Left lung (tissue), 10 donors: ENCODE data around the gene CLEC2L. TPM values are rescaled to one million over a fixed set of nuclear protein-coding genes. Genes with fewer than 3 reads are reported as not detected.

ENCODE experiments used
- ATAC-seq: fragments of 200-7000 bp; cut with Tn5 transposase; one replicate; pipeline ENCODE4 v1.9.1; 2020; ENCODE audit warnings: moderate library complexity
- DNase-seq, 4 donors: peaks; one replicate each; pipeline ENCODE4 v3.0.0-alpha.2; 2013 to 2020
- H3K27ac ChIP-seq, 2 donors: fragments of 200-600 bp; sonication (generic) in 1 of 2; one replicate each; pipeline versions ENCODE4 v1.5.0 to v1.8.0; 2020 to 2021
- H3K27me3 ChIP-seq, 2 donors: fragments of 200-600 bp; sonication (generic) in 1 of 2; one replicate each; pipeline versions ENCODE4 v1.5.0 to v1.8.0; 2020 to 2021
- H3K36me3 ChIP-seq, 2 donors: fragments of 200-600 bp; sonication (generic) in 1 of 2; one replicate each; pipeline versions ENCODE4 v1.5.0 to v1.8.0; 2020 to 2021
- H3K4me1 ChIP-seq, 2 donors: fragments of 200-600 bp; one replicate each; pipeline ENCODE4 v1.8.0; 2021
- H3K4me3 ChIP-seq, 2 donors: fragments of 200-600 bp; sonication (generic) in 1 of 2; one replicate each; pipeline versions ENCODE4 v1.5.0 to v1.8.0; 2020 to 2021; ENCODE audit warnings: mild to moderate bottlenecking in 1 of 2
- H3K9me3 ChIP-seq, 2 donors: fragments of 200-600 bp; sonication (generic) in 1 of 2; one replicate each; pipeline versions ENCODE4 v1.5.0 to v1.8.0; 2020 to 2021
- CTCF ChIP-seq, 2 donors: fragments of 200-600 bp; sonication (generic) in 1 of 2; IDR thresholded peaks; one replicate each; pipeline versions ENCODE4 v1.5.0 to v1.8.0; 2021; ENCODE audit warnings: antibody characterized with exemption in 2 of 2
- intact Hi-C, 2 donors: fragments of 100-400 bp; cut with DNase I; formaldehyde crosslinking; loops; one replicate each; pipeline versions ENCODE4 v1.11.2 to v1.14.2; 2022
- polyA plus RNA-seq, 6 donors: library from polyadenylated mRNA; unstranded; fragments of 120-200 nt; gene quantifications; one replicate each; pipeline ENCODE4 v1.2.1, GENCODE V29; 2013; ENCODE audit not compliant: insufficient read length in 6 of 6
- total RNA-seq, 2 donors: library from RNA; stranded (reverse); fragmentation: NEBNext Ultra II Directional; extraction: Animal tissue kit (Norgen Biotek cat#: 25700); gene quantifications; one replicate each; pipeline ENCODE4 v1.2.1, GENCODE V29; 2021
- donor health status: DM: no; HTN: yes; CAD: no.
- donor health status: DM: no; HTN: no; CAD: no.

Gene CLEC2L
- total and polyA plus RNA-seq, 8 donors = 0.20 to 0.45 (median 0.35) TPM; not detected in 1

DNA sequence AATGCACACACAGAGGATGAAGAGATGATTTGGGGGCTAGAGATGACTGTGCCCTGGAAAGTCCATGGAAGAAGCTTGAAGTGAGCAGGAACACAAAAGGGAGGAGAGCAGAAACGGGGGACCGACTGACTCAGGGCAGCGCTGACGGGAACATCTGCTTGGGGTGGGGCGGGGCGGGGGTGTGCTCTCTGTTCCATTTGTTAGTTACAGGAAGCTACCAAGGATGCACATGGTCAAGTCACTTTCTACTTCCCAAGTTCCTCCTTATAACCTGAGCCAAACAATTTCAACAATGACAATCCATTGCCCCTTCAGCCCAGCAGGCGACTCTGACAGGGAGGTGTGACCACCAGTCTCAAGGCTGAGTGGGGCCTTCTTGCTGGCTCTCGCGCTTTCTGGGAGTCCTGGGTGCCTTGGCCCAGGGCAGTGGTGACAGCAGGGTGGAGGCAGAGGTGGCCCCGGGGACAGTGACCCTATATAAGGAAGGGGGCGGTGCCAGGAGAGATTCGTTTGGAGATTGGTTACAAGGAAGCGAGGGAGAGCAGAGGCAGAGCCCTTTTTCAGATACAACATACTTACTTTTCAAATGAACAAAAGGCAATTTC is 39.6 kb downstream of the CLEC2L start:
- intact Hi-C loops = no loop called here
- Histone ChIP-seq H3K36me3 (peaks cover 0 to 20% of the 10 kb centered on the region in 2 donors), H3K27me3 (no peaks in the 10 kb centered on the region), H3K27ac (peak overlapping the region in 1 of 2 donors; percentile 13), H3K4me1 (peaks cover 0 to 19% of the 10 kb centered on the region in 2 donors), H3K9me3 (peaks cover 0 to 2% of the 10 kb centered on the region in 2 donors), H3K4me3 (no peak overlapping the region)
- no peak for DNase-seq
- no peak for ATAC-seq
- TF ChIP-seq CTCF (IDR thresholded peaks at IDR 0.05) = no peak

- no peak for TF ChIP-seq CTCF (IDR thresholded peaks at IDR 0.05)
Observed at GRCh38 chr7:139563856-139564255, 40.4 kb downstream of the CLEC2L start.

DNA sequence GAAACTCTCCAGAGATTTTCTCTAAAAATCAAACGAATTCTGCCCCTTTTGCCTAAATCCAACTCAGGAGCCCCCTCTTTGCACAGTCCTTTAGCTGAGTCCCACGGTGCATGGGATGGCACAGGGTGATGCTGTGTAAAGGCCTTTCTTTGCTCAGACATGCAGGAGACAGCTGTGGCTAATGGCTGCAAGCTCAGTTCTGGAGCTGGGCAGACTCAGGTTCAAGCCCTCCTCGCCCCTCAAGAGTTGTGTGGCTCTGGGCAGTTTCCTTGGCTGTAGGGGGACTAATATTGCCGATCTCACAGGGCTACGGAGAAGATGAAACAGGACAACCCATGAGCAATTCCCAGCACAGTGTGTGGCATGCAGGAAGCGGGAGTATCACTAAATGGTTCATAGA is 42.6 kb downstream of the CLEC2L start:
- no peak for ATAC-seq
- intact Hi-C loops = no loop called here
- H3K4me1 ChIP-seq = peaks cover 0 to 19% of the 10 kb centered on the region in 2 donors
- peaks cover 0 to 50% of the 10 kb centered on the region in 2 donors for H3K36me3 ChIP-seq
- H3K27ac ChIP-seq = peak overlapping the region in 1 of 2 donors; percentile 26
- H3K27me3 ChIP-seq = no peaks in the 10 kb centered on the region
- TF ChIP-seq CTCF (IDR thresholded peaks at IDR 0.05) = no peak
- no peak for DNase-seq
- H3K4me3 ChIP-seq = no peak overlapping the region
- no peaks in the 10 kb centered on the region for H3K9me3 ChIP-seq

More at GRCh38 chr7:139563856-139564255, 40.4 kb downstream of the CLEC2L start:
- H3K27ac ChIP-seq = no peak overlapping the region
- no peaks in the 10 kb centered on the region for H3K27me3 ChIP-seq
- peaks cover 0 to 19% of the 10 kb centered on the region in 2 donors for H3K4me1 ChIP-seq
- H3K4me3 ChIP-seq = no peak overlapping the region
- intact Hi-C loops = no loop called here
- no peak for ATAC-seq
- H3K9me3 ChIP-seq = peaks cover 0 to 2% of the 10 kb centered on the region in 2 donors
- H3K36me3 ChIP-seq = peaks cover 0 to 28% of the 10 kb centered on the region in 2 donors
- DNase-seq = no peak

- Histone ChIP-seq H3K4me1 (peaks cover 0 to 19% of the 10 kb centered on the region in 2 donors), H3K36me3 (peaks cover 0 to 59% of the 10 kb centered on the region in 2 donors), H3K9me3 (no peaks in the 10 kb centered on the region), H3K27ac (no peak overlapping the region), H3K27me3 (no peaks in the 10 kb centered on the region), H3K4me3 (no peak overlapping the region)
- ATAC-seq (no peak), DNase-seq (no peak)
- TF ChIP-seq CTCF (IDR thresholded peaks at IDR 0.05) = no peak
- intact Hi-C loops = no loop called here
Observed at GRCh38 chr7:139566736-139567646, 43.5 kb downstream of the CLEC2L start.
